ENCODE results near the gene BAIAP2L1.

Gene BAIAP2L1

GRCh38 chr7:98267303-98267702 lies 133.6 kb downstream of the BAIAP2L1 start:
- TF ChIP-seq MYC (IDR thresholded peaks at IDR 0.05; ENCODE audit: low read depth, low read length) (no peak), CTCF (IDR thresholded peaks at IDR 0.05; ENCODE audit: low read depth, low read length) (no peak), POLR2A (IDR thresholded peaks at IDR 0.05; ENCODE audit: extremely low read depth, insufficient read length) (no peak), MAX (IDR thresholded peaks at IDR 0.05; ENCODE audit: low read depth, low read length) (no peak)
- no peak overlapping the region for H3K4me3 ChIP-seq (ENCODE audit: low read depth, low read length)
- no peak for DNase-seq (ENCODE audit: low read depth)

GRCh38 chr7:98266840-98267239 lies 134.1 kb downstream of the BAIAP2L1 start:
- DNase-seq (ENCODE audit: low read depth), result peak; percentile 43
- TF ChIP-seq CTCF (IDR thresholded peaks at IDR 0.05; ENCODE audit: low read depth, low read length) (peak; percentile 55), POLR2A (IDR thresholded peaks at IDR 0.05; ENCODE audit: extremely low read depth, insufficient read length) (no peak), MYC (IDR thresholded peaks at IDR 0.05; ENCODE audit: low read depth, low read length) (no peak), MAX (IDR thresholded peaks at IDR 0.05; ENCODE audit: low read depth, low read length) (0 out of 2 replicates have a peak, but pooled peaks have one; percentile 21)
- no peak overlapping the region for H3K4me3 ChIP-seq (ENCODE audit: low read depth, low read length)

GRCh38 chr7:98265841-98266271 lies 135.0 kb downstream of the BAIAP2L1 start:
- DNase-seq (ENCODE audit: low read depth), result no peak
- TF ChIP-seq MYC (IDR thresholded peaks at IDR 0.05; ENCODE audit: low read depth, low read length) (no peak), MAX (IDR thresholded peaks at IDR 0.05; ENCODE audit: low read depth, low read length) (no peak), POLR2A (IDR thresholded peaks at IDR 0.05; ENCODE audit: extremely low read depth, insufficient read length) (no peak), CTCF (IDR thresholded peaks at IDR 0.05; ENCODE audit: low read depth, low read length) (no peak)
- no peak overlapping the region for H3K4me3 ChIP-seq (ENCODE audit: low read depth, low read length)

- no peak for TF ChIP-seq CTCF (IDR thresholded peaks at IDR 0.05; ENCODE audit: low read depth, low read length)
- no peak for TF ChIP-seq POLR2A (IDR thresholded peaks at IDR 0.05; ENCODE audit: extremely low read depth, insufficient read length)
- no peak for TF ChIP-seq MAX (IDR thresholded peaks at IDR 0.05; ENCODE audit: low read depth, low read length)
- no peak for DNase-seq (ENCODE audit: low read depth)
- no peak overlapping the region for H3K4me3 ChIP-seq (ENCODE audit: low read depth, low read length)
These were observed 143.2 kb downstream of the BAIAP2L1 start for GRCh38 chr7:98257701-98258100.

- no peak overlapping the region for H3K4me3 ChIP-seq (ENCODE audit: low read depth, low read length)
- TF ChIP-seq POLR2A (IDR thresholded peaks at IDR 0.05; ENCODE audit: extremely low read depth, insufficient read length), result no peak
- TF ChIP-seq MYC (IDR thresholded peaks at IDR 0.05; ENCODE audit: low read depth, low read length), result no peak
- TF ChIP-seq MAX (IDR thresholded peaks at IDR 0.05; ENCODE audit: low read depth, low read length), result no peak
- no peak for TF ChIP-seq CTCF (IDR thresholded peaks at IDR 0.05; ENCODE audit: low read depth, low read length)
- no peak for DNase-seq (ENCODE audit: low read depth)
These were observed 144.5 kb downstream of the BAIAP2L1 start for GRCh38 chr7:98256431-98256830.

All from NB4 (cell line).